HFFc6 (cell line): ENCODE results near the gene HSD11B1L. TPM values are rescaled to one million over a fixed set of nuclear protein-coding genes. Genes with fewer than 3 reads are reported as not detected.

Experiments used
- DNase-seq: peaks from one replicate; pipeline ENCODE4 v3.0.0-alpha.2; 2018
- H3K27ac Mint-ChIP-seq: 2 replicates; pipeline ENCODE4 v1.8.0; 2020; ENCODE audit warnings: mild to moderate bottlenecking, mixed read lengths
- H3K27me3 Mint-ChIP-seq: 2 replicates; pipeline ENCODE4 v1.8.0; 2021; ENCODE audit warnings: mild to moderate bottlenecking, moderate library complexity, mixed read lengths; ENCODE audit not compliant: insufficient read depth
- H3K36me3 Mint-ChIP-seq: 2 replicates; pipeline ENCODE4 v1.8.0; 2021; ENCODE audit warnings: low read depth, mixed read lengths
- H3K4me1 Mint-ChIP-seq: 2 replicates; pipeline ENCODE4 v1.8.0; 2020; ENCODE audit warnings: low read depth, mixed read lengths
- H3K4me3 Mint-ChIP-seq: 2 replicates; pipeline ENCODE4 v1.8.0; 2020; ENCODE audit warnings: mild to moderate bottlenecking, moderate library complexity, mixed read lengths
- H3K9me3 Mint-ChIP-seq: 2 replicates; pipeline ENCODE4 v1.8.0; 2020; ENCODE audit warnings: mild to moderate bottlenecking, mixed read lengths
- total RNA-seq, 6 experiments: library from RNA; stranded (reverse); fragmentation: NEBNext Ultra II Directional; extraction: Animal tissue kit (Norgen Biotek cat#: 25700); gene quantifications; 2 replicates in 1 of 6; 3 replicates in 5 of 6; pipeline ENCODE4 v1.2.3, GENCODE V29; 2021
- TF ChIP-seq, protein P1 (sequence below): fragments of 200-600 bp; sonication (generic); IDR thresholded peaks from 2 replicates; pipeline ENCODE4 v1.5.0; 2021; ENCODE audit warnings: antibody characterized with exemption, mild to moderate bottlenecking

HSD11B1L gene
- total RNA-seq, 6 experiments from 2014 or later = 3.5 to 9.1 (median 4.5) TPM

DNA sequence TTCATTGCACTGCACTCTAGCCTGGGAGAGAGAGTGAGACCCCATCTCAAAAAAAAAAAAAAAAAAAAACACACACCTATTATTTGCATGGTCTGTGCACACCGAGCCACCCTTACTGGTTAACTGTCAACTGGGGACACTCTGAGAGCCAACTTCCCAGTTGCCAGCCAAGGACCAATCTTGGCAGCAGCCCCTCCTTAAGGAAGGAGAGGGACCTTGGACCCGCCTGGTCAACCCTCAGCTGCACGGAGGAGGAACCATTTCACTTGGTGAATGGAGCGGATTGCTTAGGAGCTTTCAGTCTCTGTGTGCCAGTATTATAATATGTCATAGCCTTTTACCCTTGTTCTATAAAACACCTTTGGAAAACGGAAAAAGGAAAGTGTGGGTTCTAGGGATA lies 25.4 kb upstream of the HSD11B1L start:
- no peaks in the 10 kb centered on the region for H3K4me1 Mint-ChIP-seq
- H3K4me3 Mint-ChIP-seq = no peak overlapping the region
- no peak overlapping the region for H3K27ac Mint-ChIP-seq
- no peaks in the 10 kb centered on the region for H3K9me3 Mint-ChIP-seq
- peaks cover 36% of the 10 kb centered on the region for H3K36me3 Mint-ChIP-seq
- TF ChIP-seq, protein P1, sequence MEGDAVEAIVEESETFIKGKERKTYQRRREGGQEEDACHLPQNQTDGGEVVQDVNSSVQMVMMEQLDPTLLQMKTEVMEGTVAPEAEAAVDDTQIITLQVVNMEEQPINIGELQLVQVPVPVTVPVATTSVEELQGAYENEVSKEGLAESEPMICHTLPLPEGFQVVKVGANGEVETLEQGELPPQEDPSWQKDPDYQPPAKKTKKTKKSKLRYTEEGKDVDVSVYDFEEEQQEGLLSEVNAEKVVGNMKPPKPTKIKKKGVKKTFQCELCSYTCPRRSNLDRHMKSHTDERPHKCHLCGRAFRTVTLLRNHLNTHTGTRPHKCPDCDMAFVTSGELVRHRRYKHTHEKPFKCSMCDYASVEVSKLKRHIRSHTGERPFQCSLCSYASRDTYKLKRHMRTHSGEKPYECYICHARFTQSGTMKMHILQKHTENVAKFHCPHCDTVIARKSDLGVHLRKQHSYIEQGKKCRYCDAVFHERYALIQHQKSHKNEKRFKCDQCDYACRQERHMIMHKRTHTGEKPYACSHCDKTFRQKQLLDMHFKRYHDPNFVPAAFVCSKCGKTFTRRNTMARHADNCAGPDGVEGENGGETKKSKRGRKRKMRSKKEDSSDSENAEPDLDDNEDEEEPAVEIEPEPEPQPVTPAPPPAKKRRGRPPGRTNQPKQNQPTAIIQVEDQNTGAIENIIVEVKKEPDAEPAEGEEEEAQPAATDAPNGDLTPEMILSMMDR = no peak
- no peak for DNase-seq
- peaks cover 6% of the 10 kb centered on the region for H3K27me3 Mint-ChIP-seq

DNA sequence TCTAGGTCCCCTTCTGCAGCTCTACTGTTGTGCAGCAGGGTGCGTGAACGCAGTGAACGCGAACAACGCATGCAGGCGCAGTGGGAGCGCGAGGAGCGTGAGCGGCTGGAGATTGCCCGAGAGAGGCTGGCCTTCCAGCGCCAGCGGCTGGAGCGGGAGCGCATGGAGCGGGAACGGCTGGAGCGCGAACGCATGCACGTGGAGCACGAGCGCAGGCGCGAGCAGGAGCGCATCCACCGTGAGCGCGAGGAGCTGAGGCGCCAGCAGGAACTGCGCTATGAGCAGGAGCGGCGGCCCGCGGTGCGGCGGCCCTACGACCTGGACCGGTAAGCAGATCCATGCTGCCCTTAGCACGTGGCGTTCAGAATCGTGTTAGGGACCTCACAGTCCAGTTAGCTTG lies 19.3 kb upstream of the HSD11B1L start:
- Mint-ChIP-seq H3K9me3 (no peaks in the 10 kb centered on the region), H3K36me3 (peaks cover 24% of the 10 kb centered on the region; the same call in 1 of the 2 replicates), H3K4me1 (peaks cover 18% of the 10 kb centered on the region), H3K27ac (no peak overlapping the region), H3K27me3 (peaks cover 5% of the 10 kb centered on the region; the same call in 1 of the 2 replicates), H3K4me3 (no peak overlapping the region)
- TF ChIP-seq, protein P1 = no peak
- no peak for DNase-seq

GRCh38 chr19:5663904-5664303 lies 16.9 kb upstream of the HSD11B1L start:
- Mint-ChIP-seq H3K27ac (no peak overlapping the region), H3K4me3 (no peak overlapping the region), H3K9me3 (no peaks in the 10 kb centered on the region), H3K36me3 (peaks cover 18% of the 10 kb centered on the region; the same call in 1 of the 2 replicates), H3K4me1 (peaks cover 19% of the 10 kb centered on the region), H3K27me3 (no peaks in the 10 kb centered on the region)
- TF ChIP-seq, protein P1 = no peak
- no peak for DNase-seq

DNA sequence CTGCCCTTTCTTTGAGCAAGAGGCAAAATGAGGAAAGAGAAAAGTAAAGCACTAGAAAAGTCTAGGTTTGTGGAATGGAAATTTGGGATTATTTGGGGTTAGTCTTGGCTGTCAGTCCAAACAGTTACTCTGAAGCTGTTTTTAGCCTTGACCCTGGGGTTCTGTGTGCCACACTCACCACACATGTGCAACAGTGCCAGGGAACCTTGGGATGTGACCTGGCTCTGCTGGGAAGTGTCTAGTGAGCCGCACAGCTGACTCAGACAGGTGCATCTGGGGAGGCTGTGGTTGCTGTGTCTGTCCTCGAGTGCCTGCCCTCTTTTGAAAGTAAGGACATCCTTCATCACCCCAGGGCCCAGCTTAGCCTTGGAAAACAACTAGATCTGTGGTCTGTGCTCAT lies 16.3 kb upstream of the HSD11B1L start:
- no peaks in the 10 kb centered on the region for H3K9me3 Mint-ChIP-seq
- H3K36me3 Mint-ChIP-seq = peaks cover 18% of the 10 kb centered on the region; the same call in 1 of the 2 replicates
- DNase-seq = no peak
- TF ChIP-seq, protein P1 = no peak
- no peak overlapping the region for H3K4me3 Mint-ChIP-seq
- no peaks in the 10 kb centered on the region for H3K27me3 Mint-ChIP-seq
- H3K27ac Mint-ChIP-seq = peak overlapping the region; percentile 29; the same call in 1 of the 2 replicates
- peaks cover 19% of the 10 kb centered on the region for H3K4me1 Mint-ChIP-seq

GRCh38 chr19:5665781-5666513 lies 14.9 kb upstream of the HSD11B1L start:
- H3K36me3 Mint-ChIP-seq = peaks cover 18% of the 10 kb centered on the region; the same call in 1 of the 2 replicates
- H3K4me3 Mint-ChIP-seq = no peak overlapping the region
- no peaks in the 10 kb centered on the region for H3K27me3 Mint-ChIP-seq
- DNase-seq = peak; percentile 79
- H3K4me1 Mint-ChIP-seq = peaks cover 19% of the 10 kb centered on the region
- no peaks in the 10 kb centered on the region for H3K9me3 Mint-ChIP-seq
- TF ChIP-seq, protein P1 = peak; percentile 63
- peak overlapping the region; percentile 75 for H3K27ac Mint-ChIP-seq
